ENCODE data around the gene MET. TPM values are rescaled to one million over a fixed set of nuclear protein-coding genes. Genes with fewer than 3 reads are reported as not detected.
"Not testable (repeated sequence)": the region's sequence is repeated elsewhere in the genome, so short reads cannot be mapped to it uniquely, and the experiment has no call there.

MET gene
- polyA plus RNA-seq, 1 donor: 52.6 TPM

DNA sequence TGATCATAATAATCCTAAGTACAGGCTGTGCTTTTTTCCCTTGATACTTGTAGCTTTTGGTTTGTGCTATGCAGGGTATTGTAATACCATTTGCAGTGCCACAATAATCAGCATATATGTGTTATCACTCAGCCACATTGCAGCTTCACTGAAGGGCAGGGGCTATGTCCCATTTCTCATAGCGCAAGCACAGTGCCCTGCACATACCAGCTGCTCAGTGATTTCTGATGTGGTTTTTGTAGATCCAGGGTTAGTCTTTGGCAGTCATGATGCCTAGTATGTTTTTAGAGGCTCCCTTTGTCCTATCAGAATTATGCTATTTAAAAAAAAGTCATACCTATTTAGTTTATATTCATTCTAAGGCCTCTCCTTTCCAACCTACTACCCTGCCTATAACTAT lies 25.8 kb downstream of the MET start:
- DNase-seq: no peak

DNA sequence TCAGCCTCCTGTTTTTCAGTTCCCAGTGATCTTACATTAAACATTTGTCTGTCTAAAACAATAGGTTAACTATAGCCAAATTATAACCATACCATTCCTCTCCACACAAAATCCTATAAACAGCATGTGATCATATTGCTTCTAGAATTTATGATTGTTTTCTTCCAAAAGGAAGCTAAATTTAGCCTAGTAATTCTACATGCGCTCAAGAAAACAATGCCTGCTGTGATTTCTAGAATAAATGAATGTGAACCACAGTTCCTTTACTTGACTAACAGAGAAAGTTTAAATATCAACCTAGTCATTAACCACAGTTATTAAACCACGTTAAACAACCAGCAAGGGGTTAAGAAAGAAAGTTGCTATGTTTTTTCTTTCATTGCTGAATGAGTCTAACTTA lies 26.4 kb downstream of the MET start:
- DNase-seq: no peak

DNA sequence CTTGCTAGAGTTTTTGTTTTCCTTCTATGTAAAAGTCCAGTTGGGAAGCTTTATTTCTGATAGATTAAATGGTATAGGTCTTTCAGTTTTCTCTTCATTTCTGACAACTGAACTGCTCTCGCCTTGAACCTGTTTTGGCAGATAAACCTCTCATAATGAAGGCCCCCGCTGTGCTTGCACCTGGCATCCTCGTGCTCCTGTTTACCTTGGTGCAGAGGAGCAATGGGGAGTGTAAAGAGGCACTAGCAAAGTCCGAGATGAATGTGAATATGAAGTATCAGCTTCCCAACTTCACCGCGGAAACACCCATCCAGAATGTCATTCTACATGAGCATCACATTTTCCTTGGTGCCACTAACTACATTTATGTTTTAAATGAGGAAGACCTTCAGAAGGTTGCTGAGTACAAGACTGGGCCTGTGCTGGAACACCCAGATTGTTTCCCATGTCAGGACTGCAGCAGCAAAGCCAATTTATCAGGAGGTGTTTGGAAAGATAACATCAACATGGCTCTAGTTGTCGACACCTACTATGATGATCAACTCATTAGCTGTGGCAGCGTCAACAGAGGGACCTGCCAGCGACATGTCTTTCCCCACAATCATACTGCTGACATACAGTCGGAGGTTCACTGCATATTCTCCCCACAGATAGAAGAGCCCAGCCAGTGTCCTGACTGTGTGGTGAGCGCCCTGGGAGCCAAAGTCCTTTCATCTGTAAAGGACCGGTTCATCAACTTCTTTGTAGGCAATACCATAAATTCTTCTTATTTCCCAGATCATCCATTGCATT lies 27.1 kb downstream of the MET start:
- no peak for DNase-seq

DNA sequence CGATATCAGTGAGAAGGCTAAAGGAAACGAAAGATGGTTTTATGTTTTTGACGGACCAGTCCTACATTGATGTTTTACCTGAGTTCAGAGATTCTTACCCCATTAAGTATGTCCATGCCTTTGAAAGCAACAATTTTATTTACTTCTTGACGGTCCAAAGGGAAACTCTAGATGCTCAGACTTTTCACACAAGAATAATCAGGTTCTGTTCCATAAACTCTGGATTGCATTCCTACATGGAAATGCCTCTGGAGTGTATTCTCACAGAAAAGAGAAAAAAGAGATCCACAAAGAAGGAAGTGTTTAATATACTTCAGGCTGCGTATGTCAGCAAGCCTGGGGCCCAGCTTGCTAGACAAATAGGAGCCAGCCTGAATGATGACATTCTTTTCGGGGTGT lies 27.7 kb downstream of the MET start:
- DNase-seq: peak; percentile 39

DNA sequence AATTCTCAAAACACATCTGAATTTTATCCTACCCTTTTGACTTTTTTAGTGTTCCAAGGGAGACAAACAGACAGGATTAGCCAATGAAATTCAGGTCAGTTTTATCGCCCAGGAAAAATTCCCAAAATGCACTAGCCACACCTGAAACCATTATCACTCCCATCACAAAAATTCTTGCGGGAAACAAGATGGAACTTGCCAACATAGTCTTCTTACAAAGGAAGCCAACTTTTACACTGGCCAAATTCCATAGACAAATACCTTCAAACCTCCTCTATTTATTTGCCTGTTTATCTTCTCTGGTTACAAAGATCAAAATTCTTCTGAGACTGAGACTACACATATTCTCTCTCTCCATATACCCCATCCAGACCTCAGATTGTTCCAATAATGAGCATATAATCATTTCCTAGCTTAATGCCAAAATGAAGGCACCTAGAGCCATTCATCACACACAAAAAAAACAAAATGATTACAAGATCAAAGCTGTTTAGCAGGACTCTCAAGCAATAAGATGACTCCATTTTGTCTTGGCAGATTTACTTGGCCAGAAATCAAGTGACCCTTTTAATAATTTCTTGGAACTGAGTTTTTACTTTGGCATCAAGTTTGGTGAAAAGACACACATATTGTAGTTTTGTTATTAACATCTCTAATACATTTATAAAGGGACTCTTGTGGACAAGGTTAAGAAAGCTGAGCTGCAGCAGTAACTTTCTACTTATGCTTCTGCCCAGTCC lies 30.2 kb downstream of the MET start:
- no peak for DNase-seq

DNA sequence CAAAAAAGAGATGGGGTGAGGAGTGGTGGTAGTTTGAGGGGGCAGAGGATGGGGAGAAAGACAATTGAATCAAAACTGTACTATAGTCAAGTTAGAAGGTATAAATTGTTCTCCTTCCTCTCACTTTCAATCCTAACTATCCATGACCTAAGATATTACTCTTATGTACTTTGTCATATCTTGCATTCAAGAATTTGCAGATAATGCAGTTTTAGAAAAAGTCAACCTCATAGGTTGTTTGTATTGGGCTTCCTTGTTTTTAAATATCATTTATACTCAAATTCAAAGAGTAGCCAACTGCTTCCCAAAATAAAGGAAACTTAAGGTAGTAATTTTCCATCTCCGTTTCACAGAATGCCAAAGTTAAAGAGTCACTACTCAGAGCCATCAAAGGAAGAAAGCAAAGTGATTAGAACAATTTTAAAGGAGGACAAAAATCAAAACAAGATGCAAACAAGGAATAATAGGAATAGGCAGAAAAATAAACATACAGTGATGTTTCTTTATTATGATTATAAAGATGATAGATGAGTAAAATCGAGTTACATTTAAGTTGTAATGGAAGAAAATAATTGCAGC lies 32.7 kb downstream of the MET start:
- DNase-seq: no peak

DNA sequence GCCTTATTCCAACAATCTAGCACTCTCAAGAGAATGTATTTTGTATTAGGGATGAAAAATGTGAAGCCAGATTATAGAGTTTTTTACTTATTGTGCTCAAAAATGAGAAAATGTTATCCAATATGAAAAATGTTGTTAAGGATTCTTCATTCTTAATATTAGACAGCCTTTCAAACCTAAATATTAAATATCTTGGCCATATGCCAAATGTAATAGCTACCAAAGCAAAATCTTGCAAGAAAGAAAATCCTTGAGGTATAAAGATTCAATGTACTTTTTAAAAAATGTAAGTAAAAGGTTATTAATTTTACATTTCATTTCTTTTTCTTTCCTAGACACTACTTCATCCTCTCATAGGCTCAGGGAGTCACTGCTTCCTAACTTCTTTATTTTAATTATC lies 33.4 kb downstream of the MET start:
- no peak for DNase-seq

DNA sequence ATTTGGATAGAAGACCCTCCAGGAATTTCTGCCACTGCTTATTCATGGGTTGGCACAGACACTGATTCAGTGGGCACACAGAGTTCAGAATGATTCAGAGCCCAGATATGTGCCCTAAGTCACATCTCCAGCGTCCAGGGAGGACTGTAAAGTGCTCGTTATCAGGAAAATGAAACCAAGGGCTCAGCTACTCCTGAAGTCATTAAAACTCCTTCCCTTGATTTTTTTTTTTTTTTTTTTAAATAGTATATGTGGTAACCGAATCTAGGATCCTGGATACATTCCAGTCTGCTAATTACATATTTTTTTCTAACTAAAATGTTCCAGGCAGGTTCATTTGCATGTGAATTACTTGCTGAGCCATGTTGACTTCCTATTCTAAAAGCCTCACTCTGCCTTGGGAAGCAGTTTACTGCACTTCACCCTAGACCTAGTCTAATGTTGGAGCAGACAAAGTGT lies 34.7 kb downstream of the MET start:
- no peak for DNase-seq

DNA sequence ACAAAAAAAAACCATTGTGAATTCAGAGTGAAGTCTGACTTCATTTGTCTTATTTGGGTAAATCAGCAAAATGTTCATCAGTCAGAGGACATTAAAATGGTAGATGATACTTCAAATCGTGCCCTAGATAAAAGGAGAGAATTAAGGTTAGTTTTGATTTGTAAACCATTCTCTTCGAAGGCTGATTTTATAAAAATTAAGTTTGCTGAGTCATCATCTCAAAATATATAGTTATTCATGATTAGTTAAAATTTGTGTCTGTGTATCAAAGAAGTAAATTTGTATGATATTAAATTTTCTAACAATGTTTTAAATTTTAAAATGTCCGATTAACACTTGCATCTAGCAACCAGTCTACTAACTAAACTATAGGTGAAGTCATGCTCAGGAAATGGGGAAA lies 35.3 kb downstream of the MET start:
- DNase-seq: no peak

DNA sequence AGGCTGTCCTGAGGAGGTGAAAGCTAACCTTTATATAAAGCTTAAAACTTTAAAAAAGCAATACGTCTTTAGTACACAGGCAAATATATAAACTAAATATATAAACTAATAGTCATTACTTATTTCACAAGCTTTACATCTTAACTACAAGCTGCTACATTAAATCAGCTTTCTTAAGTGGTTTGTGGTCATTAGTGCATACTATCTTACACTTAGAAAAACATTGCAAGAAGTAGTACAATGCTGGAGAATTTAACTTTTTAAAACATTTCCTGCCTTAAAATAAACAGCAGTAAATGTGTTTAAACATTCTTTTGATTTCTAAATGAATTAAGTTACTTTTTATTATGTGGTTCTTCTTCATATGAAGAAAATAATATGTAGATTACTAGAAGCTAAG lies 36.3 kb downstream of the MET start:
- no peak for DNase-seq

DNA sequence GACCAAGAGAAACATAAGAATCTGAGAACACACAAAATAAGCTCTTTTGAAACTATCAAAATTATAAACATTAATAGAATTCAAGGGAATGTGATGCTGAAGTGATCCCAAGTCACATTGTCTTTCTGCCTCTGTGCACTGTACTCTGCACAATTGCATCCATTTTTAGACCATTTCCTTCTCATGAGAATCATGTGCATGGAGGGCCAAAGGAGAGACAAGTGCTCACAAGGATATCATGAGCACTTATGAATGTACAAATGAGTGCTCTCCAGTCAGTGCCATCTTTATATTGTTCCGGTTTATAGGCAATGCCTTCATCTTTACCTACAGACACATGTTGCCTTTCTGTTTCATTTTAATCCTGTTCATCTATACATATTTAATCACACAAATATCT lies 36.9 kb downstream of the MET start:
- DNase-seq: no peak

DNA sequence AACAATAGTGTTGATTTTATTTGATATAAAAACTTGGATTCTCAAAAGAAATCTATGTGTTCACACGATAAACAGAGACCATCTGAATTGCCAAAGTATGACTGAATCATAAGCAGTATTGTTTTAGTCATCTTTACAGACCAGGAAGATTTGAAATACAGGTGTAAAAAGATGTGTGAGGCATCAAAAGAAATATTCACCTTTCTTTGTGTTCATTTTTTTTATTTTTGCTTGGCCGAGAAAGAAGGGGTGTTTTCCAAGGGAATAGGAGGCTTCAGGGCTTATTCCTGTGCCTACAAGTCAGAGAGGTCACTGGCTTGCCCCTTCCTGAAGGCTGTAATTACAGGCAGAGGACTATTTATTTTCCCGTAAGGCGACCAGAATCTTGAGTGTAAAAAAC lies 37.3 kb downstream of the MET start:
- no peak for DNase-seq

DNA sequence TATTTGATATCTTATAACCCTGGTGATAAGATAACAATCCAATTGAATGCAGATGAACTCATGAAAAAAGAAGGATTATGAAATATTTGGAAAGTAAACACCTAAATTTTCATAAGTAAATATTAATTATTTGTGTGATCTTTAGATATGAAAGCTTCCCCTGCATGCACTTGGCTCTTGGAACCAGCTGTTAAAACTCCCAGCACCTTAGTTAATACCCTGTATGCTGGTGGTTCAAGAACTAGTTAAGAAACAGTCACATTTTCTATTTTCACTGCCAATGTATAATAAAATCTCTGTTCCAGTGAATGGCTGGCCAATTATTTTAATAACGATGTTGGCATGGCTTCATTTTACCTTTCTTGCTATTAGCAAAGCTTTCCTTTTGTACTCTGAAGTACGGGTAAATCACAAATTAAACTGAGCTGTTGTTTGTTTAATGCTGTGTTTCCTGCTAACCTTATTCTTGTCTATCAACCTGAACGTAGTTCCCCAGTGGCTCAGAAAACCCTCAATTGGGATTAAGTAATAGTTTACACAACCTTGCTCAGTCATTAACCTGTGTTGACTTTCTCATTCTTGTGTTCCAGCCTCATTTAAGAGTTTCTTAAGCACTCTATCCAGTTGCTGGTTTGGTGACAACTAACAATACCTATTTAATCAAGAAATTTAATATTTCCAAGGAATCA lies 38.9 kb downstream of the MET start:
- no peak for DNase-seq

DNA sequence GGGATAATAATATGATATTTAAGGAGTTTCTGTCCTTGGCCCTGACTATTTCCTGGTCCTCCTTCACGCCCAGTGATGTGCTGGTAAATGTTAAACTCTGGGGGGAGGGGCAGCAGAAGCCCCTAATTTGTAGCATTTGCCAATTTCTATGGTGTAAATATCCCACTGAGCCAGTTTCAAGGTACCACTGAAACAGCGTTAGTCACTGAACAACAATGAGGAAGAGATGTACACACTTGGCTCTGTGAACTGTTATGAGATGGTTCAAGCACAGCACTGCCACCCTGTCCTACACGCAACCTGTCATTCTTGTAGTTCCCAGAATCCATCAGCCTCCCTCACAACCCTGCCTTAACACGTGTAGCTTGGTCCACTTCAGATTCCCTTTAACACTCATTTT lies 39.8 kb downstream of the MET start:
- DNase-seq: no peak

DNA sequence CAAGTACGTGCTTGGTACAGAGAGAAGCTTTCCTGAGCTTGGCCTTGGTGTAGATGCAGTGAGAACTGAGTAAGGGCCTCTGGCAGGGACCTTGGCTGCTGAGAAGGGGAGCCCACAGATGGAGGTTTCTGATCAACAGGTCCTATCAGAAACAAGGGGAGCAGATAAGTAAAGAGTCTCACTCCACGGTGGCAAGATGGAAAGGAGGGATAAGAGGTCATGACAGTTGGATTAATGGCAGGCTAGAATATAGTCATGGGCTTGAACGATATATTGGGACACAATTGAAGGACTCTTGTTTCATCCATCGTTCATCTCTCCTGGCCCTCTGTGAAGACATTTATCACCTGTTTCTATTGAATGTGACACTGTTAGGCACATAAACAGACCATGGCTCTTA lies 41.5 kb downstream of the MET start:
- no peak for DNase-seq

DNA sequence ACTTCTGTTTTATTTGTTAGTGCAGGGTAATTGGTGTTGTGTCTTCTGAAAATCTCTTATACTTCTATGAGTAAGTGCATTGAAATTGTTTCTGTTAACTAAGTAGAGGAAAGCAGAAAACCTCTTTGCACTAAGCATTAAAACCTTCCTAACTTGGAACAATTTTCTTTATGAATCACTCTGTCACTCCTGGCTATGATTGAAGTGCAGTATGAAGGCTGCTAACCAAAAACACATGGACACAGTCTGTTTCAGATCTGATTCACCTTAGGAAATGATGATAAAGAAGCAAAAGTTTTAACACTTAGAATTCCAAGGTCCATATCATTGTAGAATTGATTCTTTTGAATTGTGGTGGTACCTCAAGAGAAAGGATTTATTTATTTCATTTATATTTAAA lies 41.9 kb downstream of the MET start:
- no peak for DNase-seq

DNA sequence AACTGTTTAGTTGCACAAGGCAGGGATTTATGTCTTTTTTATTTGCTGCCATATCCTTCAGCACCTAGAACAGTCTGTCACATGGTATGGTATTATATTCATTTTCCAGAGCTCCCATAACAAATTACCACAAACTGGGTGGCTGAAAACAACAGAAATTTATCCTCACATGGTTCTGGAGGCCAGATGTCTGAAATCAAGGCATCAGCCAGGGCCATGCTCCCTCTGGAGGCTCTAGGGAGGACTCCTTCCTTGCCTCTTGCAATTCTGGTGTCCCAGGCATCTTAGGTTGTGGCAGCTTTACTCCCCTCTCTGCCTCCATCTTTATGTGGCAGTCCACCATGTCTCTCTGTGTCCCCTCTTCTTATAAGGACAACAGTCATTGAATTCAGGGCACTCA lies 43.1 kb downstream of the MET start:
- no peak for DNase-seq

DNA sequence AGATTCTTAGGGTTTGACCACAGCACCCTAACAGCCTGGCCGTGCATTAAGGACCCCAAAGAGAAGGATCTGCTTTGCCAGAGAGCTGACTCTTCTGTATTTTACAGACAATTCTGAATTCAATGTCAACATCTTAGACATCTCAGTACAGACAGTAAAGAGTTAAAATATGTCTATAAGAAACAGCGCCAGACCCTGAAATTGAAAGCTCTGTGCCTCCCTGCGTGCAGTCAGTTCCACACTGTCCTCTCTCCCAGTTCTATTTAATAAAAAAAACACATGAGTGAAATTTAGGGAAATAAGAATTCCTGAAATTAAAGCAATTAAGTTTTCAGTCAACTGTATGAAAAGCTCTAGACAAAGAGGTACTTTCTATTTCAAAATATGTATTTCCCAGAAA lies 45.1 kb downstream of the MET start:
- no peak for DNase-seq

DNA sequence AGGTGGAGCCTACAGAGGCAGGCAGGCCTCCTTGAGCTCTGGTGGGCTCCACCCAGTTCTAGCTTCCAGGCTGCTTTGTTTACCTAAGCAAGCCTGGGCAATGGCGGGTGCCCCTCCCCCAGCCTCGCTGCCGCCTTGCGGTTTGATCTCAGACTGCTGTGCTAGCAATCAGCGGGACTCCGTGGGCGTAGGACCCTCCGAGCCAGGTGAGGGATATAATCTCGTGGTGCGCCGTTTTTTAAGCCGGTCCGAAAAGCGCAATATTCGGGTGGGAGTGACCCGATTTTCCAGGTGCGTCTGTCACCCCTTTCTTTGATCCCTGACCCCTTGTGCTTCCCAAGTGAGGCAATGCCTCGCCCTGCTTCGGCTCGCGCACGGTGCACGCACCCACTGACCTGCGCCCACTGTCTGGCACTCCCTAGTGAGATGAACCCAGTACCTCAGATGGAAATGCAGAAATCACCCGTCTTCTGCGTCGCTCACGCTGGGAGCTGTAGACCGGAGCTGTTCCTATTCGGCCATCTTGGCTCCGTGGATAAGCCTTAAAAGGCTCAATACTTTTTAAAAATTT lies 52.0 kb downstream of the MET start:
- DNase-seq: not testable (repeated sequence)

DNA sequence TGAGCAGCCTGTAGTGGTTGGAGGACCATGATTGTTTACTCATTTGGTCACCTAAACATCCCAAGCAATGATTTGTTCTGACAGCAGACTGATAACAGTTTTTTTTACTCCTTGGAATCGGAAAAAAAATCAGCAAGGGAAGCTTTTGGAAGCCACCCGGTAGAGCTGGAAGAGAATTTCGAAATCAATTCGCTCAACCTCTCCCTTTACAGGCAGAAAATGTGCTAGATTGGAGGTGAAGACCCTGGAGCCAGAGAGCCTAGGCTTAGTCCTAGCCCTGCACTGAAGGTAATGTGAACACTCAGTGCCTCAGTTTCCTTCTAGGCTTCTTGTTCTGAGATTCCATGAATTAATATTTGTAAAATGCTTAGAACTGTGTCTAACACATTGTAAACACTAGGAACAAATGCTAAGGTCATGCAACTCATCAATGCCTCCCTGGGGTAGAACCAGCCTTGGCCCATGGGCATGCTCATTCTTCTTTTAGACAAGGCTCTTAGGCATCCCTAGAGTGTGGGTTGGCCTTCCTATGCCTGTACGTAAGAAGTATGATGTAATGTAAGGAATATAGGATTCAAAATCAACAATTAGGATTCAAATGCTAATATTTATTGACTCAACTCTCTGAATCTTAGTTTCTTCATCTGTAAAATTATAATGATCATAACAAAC lies 52.7 kb downstream of the MET start:
- no peak for DNase-seq

DNA sequence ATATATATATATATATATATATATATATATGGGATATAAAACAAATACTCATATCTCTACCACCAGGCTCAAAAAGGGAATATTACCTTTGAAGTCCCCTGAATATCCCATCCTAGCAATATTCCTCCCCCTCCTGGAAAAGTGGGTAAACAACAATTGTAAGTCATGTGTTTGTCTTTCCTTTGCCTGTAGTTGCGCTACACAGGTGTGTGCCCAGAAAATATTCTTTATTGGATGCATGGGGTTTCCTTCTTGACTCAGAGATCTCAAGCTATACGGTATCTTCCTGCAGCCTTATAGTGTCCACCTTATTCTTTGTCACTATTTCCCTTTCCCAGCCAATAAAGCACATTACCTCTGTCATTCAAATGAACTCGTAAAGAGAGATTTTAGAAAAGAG lies 54.2 kb downstream of the MET start:
- no peak for DNase-seq
